ENCODE results near the gene TMEM260.

GRCh38 chr14:56552615-56553014 lies 27.0 kb upstream of the TMEM260 start:
- TF ChIP-seq, protein P1, sequence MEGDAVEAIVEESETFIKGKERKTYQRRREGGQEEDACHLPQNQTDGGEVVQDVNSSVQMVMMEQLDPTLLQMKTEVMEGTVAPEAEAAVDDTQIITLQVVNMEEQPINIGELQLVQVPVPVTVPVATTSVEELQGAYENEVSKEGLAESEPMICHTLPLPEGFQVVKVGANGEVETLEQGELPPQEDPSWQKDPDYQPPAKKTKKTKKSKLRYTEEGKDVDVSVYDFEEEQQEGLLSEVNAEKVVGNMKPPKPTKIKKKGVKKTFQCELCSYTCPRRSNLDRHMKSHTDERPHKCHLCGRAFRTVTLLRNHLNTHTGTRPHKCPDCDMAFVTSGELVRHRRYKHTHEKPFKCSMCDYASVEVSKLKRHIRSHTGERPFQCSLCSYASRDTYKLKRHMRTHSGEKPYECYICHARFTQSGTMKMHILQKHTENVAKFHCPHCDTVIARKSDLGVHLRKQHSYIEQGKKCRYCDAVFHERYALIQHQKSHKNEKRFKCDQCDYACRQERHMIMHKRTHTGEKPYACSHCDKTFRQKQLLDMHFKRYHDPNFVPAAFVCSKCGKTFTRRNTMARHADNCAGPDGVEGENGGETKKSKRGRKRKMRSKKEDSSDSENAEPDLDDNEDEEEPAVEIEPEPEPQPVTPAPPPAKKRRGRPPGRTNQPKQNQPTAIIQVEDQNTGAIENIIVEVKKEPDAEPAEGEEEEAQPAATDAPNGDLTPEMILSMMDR (IDR thresholded peaks at IDR 0.05): no peak
- no peak for TF ChIP-seq POLR2A (IDR thresholded peaks at IDR 0.05)

Data from right lobe of liver (tissue), 4 donors.